Skeletal muscle cell (primary cell): ENCODE results near the gene TMEM116.
A peak's percentile ranks its signal among the peaks of the same experiment; 100 is the strongest.
"Not testable (repeated sequence)": the region's sequence is repeated elsewhere in the genome, so short reads cannot be mapped to it uniquely, and the experiment has no call there.

ENCODE experiments used
- DNase-seq: peaks from one replicate; pipeline ENCODE4 v3.0.0-alpha.2; 2010; ENCODE audit warnings: low read depth
- H3K4me3 ChIP-seq: 2 replicates; pipeline ENCODE4 v1.5.1; 2011; ENCODE audit warnings: low read depth, mild to moderate bottlenecking, control low read depth, low read length, moderate library complexity

The TMEM116 gene

DNA sequence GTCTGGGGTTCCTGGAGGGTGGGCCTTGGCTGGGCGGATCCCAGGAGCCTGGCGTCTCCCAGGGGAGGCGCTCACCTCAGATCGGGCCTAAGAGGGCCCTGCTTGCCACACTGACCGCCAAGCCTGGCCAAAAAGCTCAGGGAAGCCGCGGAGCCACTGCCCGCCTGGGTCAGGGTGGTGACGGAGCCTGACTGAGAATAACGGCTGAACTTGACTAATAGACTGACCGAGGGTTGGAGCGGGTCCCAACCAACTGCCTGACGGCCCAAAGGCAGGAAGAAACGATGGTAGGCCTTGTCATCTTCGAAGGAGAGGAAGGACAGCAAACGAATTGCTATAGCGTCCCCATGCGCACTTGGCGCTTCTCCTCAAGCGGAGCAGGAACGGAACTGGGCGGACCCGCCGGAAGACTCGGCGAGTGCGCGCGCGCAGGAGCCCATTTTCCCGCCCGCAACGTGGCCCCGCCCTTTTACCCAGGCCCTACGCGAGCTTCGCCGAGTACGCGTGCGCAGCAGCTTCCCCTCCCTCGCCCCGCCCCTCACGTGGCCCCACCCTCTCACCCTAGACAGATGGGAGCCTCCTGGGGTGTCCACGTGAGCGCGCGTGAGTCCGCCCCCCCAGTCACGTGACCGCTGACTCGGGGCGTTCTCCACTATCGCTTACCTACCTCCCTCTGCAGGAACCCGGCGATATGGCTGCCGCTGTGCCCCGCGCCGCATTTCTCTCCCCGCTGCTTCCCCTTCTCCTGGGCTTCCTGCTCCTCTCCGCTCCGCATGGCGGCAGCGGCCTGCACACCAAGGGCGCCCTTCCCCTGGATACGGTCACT, at the start of gene TMEM116, which contains the start of gene ERP29:
TSS of gene TMEM116 (minus strand) at position 391 of the 826 bp plus-strand sequence. CDS start 7,895 bp downstream, outside the sequence.
TSS of gene ERP29 (plus strand) at position 652 of the 826 bp plus-strand sequence. CDS start at position 692, 40 bp downstream.
- peak within 1 kb of the TSS; percentile 94 for H3K4me3 ChIP-seq
- DNase-seq, result peak; percentile 96

DNA sequence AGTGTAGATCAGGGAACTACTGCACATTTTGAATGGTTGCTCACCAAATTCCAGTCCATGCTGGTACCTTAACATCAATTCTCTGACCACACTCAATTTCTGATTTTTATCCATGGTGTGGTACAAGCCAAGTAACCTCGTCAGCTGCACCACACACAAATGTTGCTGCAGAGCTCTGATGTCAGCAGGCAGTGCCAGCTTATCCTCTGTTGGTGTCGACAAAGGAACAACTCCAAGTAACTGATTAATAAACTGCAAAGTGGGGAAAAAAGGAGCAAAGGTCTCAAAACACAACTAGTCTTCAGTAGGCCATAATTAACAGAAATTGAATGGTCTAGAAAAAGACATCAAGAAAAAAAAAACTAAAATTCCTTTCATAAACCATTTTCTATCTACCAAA, 48.2 kb upstream of the TMEM116 start:
- DNase-seq, result no peak
- H3K4me3 ChIP-seq, result no peak overlapping the region

DNA sequence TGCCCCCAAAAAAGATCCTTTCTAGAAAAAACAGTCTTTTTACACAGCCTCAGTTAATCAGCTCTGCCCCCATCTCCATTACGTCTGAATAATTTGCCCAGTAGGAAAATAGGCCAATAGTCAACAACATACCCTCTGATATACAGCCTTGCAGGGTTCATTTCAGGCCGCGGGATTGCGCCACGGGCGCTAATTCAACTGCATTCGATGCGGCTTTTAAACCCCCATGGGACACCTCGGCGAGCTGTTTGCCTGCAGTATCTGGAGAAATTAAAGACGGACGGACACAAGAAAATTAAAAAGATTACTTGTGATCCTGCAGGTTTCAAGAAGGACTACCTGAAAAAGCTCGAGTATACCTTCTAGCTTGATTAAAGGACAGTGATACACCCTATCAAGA, 36.4 kb upstream of the TMEM116 start:
- no peak overlapping the region for H3K4me3 ChIP-seq
- DNase-seq, result no peak

DNA sequence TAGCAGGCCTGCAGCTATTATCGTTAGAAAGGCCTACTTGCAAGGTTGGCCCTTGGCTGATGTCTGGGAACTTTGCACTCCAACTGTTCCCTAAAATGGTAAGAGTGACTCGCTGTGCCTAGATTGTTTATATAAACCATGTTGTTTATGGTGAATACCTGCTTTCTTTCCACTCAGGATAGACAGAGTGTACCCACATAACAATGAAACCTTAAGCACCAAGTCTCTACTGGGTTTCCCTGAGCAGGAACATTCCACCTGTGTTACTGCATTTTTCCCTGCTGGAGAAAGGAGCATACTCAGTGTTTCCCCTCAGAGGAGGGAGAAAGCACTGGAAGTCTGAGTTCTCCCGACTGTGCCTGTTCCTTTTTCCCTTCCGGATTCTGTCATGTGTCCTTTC, 33.0 kb upstream of the TMEM116 start:
- DNase-seq, result no peak

DNA sequence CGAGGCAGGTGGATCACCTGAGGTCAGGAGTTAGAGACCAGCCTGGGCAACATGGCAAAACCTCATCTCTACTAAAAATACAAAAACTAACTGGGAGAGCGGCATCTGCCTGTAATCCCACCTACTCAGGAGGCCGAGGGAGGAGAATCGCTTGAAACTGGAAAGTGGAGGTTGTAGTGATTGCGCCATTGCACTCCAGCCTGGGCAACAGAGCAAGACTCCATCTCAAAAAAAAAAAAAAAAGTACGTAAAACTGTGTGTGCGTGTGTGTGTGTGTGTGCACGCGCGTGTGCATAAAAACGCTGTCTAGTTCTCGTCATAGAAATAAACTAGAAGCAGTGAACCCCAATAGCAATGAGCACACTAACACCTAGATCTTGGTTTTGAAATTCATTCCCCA, 23.6 kb upstream of the TMEM116 start:
- not testable (repeated sequence) for H3K4me3 ChIP-seq, DNase-seq

More for the DNA sequence above, 33.0 kb upstream of the TMEM116 start:
- H3K4me3 ChIP-seq, result no peak overlapping the region

DNA sequence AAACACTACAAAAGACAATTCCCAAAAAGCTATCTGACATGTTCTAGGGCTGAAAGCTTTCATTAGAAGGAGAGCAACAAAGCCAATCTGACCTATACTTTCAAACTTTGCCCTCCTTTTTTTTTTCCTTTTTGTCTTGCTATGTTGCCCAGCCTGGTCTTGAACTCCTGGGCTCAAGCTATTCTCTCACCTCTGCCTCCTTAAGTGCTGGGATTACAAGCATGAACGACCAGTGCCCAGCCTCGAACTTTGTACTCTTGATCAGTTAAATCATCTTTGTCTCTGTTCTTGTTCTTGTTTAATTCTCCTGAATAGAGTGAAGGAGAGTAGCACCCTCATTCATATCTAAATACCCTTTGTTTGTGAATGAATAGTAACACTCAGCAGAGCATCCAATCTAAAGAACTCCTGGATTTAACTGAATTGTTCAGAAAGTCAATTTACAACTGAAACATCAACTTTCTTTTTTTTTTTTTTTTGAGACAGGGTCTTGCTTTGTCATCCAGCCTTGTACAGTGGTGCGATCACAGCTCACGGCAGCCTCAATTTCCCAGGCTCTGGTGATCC, 22.3 kb upstream of the TMEM116 start:
- DNase-seq, result no peak
- H3K4me3 ChIP-seq, result no peak overlapping the region

DNA sequence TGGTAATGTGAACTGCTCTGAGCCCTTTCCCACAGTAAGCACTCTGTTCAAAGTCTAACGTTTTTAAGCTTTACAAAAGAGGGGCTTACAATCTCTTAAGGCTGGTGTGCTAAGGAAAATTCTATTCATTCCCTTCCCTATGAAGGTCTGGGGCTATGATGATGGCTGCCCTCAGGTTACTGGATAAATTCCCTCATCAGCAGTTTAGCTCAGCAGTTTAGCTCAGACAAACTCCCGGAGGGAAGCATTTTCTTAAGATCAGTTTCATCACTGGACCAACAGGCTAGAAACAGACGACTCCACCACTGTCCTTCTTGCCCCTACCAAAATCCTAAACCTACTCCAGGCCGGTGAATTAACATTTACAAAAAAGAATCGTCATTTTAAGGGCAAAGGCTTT, 19.3 kb upstream of the TMEM116 start:
- H3K4me3 ChIP-seq, result no peak overlapping the region
- DNase-seq, result no peak

DNA sequence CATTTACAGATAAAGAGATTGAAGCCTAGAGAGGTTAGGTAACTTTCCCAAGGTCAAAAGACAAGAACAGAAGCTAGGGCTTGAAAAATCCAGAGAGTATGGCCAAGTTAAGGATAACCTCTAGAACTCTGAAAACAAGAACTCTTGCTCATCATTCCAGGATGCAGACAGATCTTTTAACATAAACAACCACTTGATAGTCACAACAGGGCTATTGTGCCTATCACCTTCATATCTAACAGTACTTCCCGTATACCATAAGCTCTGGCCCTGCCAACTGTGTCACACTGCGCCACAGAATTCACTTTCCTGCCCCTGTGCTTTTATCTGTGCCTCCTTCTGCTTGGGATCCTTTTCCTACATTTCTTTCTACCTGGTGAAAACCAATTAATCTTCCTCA, 18.5 kb upstream of the TMEM116 start:
- H3K4me3 ChIP-seq, result no peak overlapping the region
- no peak for DNase-seq

DNA sequence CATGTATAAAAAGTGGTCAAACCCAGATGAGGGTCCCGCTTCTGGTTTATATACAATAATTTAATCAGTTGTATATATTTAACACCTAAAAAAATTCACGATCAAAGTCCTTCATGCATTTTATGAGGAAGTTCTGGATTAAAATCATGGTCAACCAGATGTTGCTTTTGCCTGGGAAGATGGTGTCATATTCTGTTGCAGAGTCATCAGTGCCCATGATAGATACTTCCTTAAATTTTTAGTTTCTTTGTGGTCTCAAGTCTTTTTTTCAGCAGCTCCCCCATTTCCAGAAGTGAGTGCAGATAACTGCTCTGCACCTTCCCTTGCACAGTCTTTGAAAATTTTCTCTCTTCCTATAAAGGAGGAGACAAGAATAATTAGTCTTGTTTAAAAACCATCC, 16.3 kb upstream of the TMEM116 start:
- no peak overlapping the region for H3K4me3 ChIP-seq
- no peak for DNase-seq

DNA sequence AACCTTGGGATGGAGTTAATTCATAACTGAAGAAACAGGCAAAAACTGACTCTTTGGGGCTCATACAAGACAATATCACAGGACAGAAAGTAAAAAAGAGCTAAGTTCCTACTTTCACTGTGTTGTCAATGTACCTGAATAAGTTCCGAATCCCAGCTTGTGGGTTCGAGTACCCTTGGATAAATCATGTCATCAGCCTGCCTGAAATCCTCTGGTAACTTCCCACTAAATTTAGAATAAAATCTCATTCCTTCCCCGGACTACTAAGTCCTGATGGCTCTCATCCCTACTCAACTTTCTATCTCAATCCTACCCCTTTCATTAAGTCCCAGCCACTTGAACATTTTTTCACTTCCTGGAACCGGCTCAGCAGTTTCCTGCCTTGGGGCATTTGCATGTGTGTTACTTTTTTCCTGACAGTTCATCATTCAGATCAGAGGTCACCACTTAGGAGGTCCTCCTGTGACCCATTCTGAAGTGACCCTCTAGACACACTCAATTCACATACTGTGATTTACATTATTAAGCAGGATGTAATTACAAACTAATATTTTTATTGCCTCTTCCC, 12.9 kb upstream of the TMEM116 start:
- DNase-seq, result no peak
- no peak overlapping the region for H3K4me3 ChIP-seq

DNA sequence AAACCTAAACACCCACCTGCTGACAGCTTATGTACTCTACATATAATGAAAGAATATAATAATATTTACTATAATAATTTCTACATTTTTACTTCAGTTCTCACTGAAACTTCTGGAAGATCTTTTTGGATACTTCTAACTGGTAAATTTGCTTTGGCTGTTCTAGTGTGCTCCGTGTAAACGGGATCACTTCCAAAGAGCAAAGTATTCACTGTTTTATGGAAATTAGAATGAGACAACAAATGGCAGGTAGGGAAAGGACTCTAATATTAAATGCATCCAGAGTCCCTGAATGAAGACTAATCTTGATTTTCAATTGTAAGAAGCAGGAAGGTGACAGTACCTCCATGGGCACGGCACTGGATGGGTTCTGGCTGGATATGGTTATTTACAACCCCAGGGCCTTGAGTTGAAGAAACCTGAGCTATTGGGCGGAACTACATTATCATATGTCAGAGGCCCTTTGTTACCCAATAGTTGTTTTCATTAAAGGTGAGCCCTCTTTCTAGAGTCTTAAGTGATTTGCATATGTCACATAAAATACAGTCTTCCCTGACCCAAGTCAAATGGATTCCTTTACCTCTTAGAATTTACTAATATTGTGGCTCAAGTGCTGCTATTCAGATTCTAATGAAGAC, 10.9 kb upstream of the TMEM116 start:
- H3K4me3 ChIP-seq, result no peak overlapping the region
- no peak for DNase-seq

DNA sequence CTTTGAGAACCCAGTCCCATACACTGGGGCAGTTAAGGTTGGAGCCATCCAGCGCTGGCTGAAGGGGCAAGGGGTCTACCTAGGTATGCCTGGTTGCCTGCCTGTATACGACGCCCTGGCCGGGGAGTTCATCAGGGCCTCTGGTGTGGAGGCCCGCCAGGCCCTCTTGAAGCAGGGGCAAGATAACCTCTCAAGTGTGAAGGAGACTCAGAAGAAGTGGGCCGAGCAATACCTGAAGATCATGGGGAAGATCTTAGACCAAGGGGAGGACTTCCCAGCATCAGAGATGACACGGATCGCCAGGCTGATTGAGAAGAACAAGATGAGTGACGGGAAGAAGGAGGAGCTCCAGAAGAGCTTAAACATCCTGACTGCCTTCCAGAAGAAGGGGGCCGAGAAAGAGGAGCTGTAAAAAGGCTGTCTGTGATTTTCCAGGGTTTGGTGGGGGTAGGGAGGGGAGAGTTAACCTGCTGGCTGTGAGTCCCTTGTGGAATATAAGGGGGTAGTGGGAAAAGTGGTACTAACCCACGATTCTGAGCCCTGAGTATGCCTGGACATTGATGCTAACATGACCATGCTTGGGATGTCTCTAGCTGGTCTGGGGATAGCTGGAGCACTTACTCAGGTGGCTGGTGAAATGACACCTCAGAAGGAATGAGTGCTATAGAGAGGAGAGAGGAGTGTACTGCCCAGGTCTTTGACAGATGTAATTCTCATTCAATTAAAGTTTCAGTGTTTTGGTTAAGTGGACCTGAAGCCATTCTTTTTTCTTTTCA, 9.5 kb upstream of the TMEM116 start:
- no peak for DNase-seq
- no peak overlapping the region for H3K4me3 ChIP-seq

DNA sequence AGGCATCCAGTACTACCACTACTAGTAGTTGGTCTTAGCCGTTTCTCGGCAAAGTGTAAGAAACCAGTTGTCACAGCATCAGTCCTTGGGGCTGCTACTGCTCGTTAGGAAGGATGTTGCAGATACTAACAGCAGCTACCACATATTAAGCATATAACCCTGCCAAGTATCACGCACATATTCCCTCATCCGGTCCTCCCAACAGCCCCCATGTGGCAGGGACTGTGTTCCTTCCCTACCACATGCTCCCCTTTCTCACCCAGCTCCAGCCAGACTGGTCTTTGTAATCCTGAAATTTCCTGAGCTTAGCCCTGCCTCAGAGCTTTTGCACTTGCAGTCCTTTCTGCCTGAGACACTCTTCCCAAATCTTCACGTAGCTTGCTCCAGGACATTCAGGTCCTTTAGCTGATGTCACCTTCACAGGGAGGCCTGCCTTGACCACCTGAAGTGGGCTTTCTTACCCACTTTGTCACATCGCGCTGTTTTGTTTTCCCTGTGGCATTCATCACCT, 8.0 kb upstream of the TMEM116 start:
- no peak overlapping the region for H3K4me3 ChIP-seq
- DNase-seq, result no peak

DNA sequence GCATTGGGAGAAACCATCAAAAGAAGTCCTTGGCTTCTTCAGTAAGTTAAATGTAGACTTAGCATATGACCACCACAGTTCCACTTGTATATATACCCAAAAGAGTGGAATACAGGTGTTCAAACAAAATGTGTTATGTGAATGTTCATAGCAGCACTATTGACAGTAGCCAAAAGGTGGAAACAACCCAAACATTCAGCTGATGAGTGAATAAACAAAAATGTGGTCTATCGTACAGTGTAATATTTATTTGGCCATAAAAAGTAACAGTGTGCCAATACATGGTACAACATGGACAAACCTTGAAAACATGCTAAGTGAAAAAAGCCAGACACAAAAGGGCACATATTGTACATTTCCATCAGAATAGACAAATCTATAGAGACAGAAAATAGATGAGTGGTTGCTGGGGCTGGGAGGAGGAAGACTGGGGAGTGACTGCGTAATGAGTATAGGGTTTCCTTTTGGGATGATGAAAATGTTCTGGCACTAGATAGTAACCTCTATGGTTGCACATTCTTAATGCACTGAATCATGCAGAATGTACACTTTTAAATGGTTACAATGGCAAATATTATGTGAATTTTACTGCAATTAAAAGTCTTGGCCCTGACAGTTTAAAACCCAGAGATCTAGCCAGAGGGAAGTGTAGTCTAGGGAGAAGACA, 5.7 kb upstream of the TMEM116 start:
- DNase-seq, result peak; percentile 74
- H3K4me3 ChIP-seq, result no peak overlapping the region

DNA sequence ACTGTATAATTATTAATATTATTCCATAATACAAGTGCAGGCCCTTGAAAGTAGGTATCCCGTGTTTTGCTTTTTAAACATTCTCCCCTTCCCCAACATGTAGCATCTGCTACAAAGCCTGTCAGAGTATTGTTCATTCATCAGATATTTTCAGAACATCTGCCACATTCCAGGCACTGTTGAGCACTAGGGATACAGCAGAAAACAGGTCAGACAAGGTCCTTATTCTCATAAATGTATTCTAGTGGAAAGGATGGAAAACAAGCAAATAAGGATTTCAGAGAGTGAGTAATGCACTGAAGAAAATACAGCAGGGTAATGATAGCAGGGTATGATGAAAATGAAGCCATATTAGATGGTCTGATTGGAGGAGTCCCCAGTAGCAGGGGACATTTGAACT, 4.1 kb upstream of the TMEM116 start:
- no peak overlapping the region for H3K4me3 ChIP-seq
- DNase-seq, result no peak

DNA sequence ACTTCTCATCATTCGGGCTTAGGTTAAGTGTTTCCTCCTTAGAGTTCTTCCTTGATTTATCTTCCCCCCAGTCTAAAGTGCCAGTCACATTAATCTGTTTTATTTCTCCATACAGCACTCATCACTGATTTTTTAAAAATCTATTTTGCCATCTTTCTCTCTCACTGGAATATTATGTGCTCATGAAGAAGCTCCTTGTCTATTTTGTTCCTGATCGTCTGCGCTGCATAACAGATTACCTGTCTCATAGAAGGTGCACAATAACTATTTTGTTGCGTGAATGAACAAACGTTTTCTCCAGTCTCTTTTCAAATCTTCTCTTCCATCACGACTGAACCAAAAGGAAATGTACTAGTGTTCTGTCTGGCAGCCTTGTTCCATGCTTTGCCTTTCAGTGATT, 3.0 kb upstream of the TMEM116 start:
- no peak overlapping the region for H3K4me3 ChIP-seq
- DNase-seq, result no peak

DNA sequence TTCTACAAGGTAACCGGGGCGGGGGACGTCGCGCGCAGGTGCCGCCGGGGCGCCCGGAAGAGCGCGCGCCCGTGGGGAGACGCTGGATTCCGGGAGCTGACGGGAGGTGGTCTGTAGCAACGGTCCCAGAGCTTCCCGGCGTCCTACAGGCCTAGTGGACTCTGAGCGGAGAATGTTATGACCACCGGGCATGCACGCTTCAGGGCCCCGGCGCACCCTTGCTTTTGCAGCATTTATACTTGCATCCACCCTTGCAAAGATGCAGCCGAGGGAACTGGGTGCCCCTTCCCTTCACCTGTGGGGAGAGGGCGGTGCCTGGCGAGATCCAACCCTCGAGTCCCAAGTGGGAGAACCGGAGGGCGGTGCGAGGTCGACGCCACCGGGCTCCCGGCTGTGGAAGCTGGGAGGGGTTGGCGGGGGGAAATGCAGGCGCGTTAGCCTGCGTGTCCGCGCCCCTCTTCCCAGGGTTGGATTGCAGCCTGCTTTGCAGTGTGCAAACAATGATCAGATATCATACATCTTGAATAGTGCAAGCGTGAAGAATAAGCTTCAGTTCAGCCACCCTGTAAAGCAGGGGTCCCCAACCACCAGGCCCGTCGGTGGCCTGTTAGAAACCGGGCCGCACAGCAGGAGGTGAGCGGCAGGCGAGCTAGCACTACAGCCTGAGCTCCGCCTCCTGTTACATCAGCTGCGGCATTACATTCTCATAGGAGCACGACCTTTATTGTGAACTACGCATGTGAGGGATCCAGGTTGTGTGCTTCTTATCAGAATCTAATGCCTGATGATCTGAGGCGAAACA, 837 bp upstream of the TMEM116 start:
- peak overlapping the region; percentile 94 for H3K4me3 ChIP-seq
- peak; percentile 52 for DNase-seq

DNA sequence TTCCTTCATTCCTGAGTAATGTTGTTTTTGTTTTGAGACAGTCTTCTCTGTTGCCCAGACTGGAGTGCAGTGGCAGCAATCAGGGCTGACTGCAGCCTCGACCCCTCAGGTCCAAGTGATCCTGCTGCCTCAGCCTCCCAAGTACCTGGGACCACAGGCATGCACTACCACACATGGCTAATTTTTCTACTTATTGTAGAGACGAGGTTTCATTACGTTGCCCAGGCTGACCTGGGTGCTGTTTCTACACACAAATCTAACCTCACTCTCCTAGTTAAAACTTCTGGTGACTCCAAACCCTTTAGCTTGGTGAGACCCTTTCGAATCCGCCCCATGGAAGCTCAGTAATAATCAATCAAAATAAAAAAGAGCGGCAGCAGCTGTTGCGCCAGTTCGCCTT, 1.3 kb downstream of the TMEM116 start:
- H3K4me3 ChIP-seq, result no peak overlapping the region
- DNase-seq, result no peak
